HG02943 (cell line): ENCODE data around the gene ZNF697.
"Not testable (repeated sequence)": the region's sequence is repeated elsewhere in the genome, so short reads cannot be mapped to it uniquely, and the experiment has no call there.

Experiments
- ATAC-seq: cut with Tn5 transposase; IDR thresholded peaks from one replicate; pipeline ENCODE4 v1.9.1; 2021; ENCODE audit warnings: mild to moderate bottlenecking, low read depth, moderate library complexity; ENCODE audit not compliant: unreplicated experiment

ZNF697 gene

DNA sequence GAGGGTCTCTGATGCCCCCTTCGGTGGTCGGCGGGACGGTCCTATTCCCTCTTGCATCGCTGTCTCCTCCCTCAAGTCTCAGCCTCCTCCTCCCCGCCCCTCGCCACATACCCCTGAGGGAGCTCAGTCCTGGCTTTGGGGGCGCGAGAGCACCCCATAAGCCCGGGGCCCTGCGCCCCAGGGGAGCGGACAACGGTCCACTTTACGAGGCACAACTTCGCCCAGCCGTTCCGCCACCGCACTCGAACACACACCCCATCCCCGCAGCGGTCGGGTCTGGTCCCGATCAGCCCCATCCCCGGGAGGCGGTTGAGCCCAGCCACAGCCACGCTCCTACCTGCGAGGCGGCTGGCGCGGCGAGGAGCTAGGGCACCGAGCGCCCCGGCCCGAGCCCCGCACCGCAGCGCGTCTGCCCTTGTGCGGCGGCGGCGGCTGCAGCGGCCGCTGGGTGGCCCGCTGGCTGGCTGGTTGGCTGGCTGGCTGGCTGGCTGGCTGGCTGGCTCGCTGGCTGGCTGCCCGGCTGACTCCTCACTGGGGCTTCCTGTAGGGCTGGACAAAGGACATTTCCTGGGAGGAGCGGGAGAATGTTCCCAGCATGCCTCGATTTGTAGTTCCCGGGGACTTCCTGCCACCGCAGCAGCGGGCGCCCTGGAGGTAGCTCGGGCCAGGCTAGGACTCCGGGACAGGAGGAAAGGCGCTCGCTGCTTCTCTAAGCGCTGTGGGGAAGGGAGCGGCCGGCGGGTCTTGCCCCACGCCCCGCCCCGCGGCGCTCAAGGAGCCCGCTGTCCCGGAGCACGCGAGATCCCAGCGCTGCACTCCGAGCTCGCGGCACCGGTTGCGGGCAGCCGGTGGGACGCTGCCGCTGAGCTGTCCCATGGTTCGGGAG, at the start of gene ZNF697:
Gene ZNF697, minus strand, starts transcription at position 533 of the 886 bp plus-strand sequence. CDS start 22,166 bp downstream, outside the sequence.
- ATAC-seq: peak; percentile 67

DNA sequence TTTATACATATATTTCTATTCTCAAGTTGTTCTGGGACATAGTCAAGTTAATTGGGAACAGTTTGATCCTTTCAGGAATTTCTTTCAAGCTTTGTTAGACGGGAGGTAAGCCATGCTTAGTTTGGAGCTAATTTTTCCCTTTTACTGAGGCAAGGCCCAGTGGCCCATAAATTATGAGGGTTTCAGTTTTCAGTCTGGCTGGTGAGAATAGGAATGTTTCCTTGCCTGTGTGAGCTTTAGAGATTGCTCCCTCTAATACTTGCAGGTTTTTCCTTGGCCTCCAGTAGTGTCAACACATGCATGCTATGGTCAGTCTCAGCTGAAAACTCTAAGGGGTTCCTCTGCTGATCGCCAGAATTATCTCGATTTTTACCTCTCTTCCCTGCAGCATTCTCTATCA, 49.5 kb upstream of the ZNF697 start:
- ATAC-seq: no peak

DNA sequence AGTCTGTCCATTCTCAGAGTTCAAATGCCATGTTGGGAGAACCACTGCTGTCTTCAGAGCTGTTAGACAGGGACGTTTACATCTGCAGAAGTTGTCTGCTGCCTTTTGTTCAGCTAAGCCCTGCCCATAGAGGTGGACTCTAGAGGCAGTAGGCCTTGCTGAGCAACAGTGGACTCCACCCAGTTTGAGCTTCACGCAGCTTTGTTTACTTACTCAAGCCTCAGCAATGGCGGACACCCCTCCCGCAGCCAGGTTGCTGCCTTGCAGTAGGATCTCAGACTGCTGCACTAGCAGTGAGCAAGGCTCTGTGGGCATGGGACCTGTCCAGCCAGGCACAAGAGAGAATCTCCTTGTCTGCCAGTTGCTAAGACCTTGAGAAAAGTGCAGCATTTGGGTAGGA, 48.8 kb upstream of the ZNF697 start:
- not testable (repeated sequence) for ATAC-seq

DNA sequence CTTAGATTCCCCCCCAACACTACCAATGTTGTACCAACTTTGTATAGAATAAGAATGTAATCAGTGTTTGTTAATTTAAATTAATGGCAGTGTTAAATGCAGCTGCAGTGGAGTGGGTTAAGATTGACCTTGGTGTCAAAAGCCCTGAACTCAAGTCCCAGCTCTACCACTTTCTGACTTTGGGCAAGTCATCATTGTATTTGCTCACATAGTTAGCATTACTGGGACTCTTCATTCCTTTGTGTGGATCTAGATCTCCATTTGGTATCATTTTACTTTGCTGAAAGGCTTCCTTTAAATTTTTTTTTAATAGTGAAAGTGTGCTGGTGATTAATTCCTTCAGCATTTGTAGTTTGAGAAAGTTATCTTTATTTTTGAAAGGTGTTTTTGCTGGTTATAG, 41.4 kb upstream of the ZNF697 start:
- ATAC-seq: no peak

DNA sequence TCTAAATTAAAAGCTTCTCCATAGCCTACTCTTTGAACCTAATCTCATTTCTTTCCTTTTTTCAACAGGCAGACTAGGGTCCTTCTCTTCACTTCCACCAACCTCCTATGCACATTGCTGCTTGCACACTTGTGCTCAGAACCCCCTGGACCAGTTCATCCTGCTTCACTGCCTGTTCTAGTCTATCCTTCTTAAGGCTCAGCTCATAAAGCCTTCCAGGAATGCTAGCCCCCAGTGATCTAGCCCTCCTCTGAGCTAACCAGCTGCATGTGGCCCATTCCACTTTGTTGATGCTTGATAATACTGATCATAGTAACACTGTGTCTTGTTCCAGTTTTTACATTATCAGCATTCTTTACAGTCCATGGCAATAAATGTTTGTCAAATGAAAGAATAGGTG, 40.7 kb upstream of the ZNF697 start:
- no peak for ATAC-seq

DNA sequence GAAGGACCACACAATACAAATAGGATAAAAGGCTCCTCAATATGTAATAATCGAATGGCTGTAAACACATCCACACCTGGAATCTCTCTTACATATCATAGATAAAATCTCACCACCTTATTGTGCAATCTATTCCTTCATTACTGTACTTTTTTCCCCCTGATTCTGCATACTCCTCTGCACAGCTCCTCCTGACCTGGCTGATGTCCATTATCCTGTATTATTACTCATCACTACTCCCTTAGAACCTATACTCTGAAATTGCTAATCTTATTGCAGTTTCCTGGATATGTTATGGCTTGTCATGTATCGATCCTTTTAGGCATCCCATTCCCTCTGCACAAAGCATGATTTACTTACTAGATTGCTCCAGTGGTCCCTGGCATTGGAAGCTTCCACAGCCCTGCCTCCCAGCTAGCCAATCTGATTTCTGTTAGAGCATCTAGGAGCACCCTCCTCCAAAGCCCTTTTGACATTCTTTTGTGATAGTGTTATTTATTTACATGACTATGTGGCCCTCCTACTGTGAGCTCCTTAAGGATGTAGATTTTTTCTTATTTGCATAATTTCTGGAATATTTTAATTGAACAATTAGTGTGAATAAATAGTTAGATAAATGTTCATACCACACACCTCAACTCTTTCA, 39.5 kb upstream of the ZNF697 start:
- no peak for ATAC-seq

DNA sequence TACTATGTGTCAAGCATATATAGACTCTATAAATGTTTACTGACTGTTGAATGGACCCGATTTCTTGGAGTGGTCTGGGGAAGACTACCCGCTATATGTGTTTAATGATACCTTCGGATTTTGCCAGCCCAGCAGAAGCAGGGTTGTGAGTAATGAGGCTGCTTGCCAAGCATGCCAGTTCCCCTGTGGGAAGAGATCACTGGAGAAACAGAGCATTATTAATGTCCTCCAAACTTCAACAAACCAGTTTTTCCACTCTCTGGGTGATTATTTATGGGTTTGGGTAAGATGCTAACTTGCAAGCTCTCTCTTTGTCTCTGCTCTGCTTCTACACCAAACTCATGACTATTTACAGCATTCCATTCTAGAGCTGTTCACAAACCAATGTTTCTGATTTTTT, 38.6 kb upstream of the ZNF697 start:
- ATAC-seq: no peak

DNA sequence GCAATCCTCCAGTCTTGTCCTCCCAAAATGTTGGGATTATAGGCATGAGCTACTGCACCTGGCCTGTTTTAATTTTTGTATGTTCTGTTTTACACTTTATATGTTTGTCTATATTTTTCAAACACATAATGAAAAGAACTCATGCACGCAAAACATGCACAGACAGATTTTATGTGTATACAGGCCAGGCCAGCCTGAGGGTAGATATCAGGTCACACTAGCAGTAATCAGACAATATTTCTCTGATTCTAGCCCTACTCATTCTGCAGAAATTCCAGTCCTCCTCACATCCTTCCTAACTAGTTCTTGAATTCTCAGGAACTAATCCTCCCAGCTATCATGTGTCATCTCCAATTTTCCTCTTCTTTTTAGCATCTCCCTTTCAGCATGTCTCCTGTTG, 35.8 kb upstream of the ZNF697 start:
- ATAC-seq: no peak

DNA sequence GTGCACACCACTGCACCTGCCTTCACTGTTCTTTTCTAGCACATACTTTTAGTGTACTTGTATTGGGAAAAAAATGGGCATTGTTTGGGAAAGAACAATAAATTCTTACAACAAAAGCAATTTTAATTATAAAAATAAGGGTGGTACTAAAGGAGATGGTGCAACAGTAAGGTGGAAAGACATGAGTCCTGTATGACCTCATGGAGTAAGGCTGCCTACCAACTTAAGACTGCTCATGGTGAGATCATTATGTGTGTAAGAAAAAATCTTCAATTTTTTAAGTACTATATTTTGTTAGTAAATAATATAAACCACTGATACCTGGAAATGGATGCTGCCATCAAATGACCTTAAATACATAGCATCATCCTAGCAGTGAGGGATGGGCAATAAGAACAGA, 34.1 kb upstream of the ZNF697 start:
- no peak for ATAC-seq

DNA sequence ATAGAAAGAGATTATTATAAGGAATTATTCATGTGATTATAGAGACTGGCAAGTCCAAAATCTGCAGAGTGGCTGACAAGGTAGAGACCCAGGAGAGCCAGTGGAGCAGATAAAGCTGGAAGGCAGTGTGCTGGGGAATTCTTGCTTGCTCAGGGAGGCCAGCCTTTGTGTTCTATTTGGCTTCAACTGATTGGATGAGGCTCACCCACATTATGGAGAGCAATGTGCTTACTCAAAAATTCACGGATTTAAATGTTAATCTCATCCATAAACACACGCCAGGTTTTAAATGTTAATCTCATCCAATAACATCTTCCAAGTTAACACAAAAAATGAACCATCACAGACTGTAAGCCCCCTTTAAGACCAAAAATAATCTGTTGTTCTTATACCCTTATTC, 33.5 kb upstream of the ZNF697 start:
- ATAC-seq: no peak

DNA sequence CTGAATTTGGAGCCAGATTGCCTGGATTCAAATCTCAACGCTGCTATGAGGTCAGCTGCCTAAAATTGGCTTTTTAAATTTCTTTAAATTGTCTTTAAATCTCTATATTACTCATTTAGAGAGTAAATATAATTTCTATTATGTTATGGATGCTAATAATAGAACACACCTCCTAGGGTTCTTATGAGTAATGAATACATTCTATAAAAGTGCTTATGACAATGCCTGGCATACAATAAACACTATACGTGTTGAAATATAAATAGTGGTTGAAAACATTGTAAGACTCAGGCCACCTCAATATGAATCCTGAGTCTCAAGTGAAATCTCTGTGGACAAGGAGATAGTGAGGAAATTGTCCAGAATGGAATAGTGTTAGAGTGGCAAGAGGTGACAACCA, 32.7 kb upstream of the ZNF697 start:
- ATAC-seq: no peak

DNA sequence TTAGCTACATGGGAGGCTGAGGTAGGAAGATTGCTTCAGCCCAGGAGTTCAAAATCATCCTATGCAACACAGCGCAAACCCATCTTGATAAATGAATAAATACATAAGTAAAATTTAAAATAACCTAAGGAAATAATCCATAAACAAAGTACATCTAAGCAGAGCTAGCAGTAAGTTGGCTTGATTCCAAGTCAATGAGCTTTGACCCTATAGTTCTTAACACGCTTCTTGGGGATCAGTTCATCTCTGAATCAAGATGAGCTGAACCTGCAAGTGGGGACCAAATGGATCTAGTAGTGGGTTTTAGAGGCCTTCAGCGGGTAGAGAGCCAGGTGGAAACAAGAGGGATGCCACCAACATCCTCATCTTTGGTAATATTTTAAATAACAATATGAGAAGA, 32.1 kb upstream of the ZNF697 start:
- no peak for ATAC-seq

DNA sequence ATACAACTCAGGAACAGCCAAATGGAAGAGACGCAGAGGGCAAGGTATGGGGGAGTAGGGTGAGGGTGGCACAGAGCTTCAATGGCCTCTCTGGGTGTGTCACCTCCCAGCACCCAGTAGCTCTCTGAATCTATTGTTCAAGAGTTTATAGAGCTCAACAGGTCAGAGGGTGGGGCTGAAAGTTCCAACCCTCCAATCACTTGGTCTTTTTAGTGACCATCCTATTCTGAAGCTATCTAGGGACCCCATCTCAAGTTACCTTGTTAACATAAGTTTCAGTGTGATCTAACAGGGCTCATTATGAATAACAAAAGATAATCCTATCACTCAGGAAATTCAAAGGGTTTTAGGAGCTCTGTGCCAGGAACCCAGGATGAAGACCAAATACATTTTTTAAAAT, 31.2 kb upstream of the ZNF697 start:
- no peak for ATAC-seq

DNA sequence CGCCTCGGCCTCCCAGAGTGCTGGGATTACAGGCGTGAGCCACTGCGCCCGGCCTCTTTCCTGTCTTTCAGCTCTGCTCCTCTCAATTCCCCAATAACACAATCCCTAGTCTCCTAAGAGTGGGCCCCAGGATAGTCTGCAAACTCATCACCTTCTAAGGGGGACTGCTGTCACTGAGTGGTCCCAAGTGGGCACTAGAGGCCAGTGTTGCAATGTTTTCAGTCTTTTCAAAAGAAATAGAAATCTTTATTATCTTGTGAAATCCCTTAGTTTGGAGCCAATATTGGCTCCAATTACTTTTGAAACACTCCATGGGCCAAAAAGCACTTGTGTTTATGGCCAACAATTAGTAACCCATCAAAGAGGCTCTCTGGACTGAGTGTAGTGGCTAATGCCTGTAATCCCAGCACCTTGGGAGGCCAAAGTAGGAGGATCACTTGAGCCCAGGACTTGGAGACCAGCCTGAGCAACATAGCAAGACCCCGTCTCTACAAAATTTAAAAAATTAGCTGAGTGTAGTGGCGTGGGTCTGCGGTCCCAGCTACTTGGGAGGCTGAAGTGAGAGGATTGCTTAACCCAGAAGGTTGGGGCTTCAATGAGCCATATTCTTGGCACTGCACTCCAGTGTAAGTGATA, 28.6 kb upstream of the ZNF697 start:
- ATAC-seq: no peak

DNA sequence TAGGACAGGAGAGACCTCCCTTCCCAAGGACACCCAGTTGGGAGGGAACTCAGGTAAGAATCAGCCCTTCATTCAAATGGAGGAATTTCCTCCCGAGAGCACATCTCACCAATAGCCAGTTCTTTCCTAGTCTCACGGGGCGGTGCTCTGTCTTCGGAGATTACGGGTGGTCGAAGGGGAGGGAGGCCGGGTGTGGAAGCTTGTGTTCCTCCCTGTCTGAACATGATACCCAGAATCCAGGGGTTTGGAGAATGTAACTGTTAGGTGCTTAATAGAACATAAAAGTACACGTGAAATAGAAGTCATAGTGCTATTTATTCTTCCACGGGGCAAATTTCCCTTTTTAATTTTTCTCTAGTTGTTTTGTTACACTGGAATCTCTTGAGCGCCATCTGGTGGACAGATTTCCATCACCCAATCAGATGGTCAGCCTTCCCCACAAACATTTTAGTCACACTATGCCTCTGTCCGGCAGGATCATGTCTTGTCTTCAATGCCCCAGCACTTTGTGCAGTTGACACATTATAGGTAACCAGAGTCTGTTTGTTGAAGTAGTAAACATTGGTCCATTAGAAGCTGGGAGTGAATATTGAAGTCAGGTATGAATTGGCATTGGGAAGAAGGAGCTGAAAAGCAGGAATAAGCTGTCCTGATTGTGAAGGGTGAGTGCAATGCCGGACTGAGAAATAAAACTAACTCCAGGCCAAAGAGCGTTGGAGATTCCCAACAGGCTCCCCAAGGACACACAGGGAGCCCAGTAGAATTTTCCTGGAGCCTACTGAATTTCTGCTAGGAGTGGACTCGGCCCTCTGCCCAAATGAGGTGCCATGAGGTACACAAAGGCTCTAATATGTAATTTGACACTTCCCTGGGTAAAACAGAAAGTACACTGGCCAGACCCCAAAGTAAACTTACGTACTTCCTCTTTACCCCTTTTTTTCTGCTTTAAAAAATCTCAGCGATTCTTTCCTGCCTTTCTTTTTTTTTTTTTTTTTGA, 27.6 kb upstream of the ZNF697 start:
- no peak for ATAC-seq

DNA sequence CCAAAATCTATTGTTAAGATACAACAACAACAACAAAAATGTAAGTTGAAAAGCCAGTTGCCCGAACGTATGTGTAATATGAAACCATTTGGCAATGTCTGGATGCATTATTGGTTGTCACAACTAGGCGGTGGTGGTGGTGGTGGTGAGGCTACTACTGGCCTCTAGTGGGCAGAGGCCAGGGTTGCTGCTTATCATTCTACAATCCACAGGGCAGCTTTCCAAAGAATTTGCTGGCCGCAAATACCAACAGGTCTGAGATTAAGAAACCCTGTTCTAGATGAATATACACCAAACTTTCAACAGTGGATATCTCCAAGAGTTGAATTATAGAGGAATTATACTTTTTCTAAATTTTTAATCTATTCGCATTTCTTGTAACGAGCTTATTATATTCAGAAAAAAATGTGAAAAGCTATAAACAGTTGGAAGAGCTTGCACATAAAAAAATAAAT, 26.8 kb upstream of the ZNF697 start:
- peak; percentile 64 for ATAC-seq

DNA sequence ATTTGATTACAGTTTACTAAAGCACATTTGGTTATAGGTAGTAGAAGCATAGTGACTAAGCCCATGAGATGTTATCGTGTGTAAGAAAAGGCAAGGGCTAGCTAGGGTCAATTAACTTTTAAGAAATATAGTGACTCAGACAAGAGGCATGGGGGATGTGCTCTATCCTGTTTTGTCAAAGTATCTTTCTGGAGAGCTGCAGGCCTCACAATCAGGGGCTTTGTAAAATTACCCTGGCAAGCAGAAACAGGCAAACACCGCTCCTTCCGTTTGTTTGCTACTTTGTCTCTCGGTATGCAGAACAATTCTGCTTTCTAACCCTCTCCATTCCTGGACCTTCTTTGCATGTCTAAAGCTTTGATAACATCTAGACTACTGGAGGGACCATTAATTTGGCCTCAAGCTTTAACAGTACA, 26.1 kb upstream of the ZNF697 start:
- no peak for ATAC-seq

DNA sequence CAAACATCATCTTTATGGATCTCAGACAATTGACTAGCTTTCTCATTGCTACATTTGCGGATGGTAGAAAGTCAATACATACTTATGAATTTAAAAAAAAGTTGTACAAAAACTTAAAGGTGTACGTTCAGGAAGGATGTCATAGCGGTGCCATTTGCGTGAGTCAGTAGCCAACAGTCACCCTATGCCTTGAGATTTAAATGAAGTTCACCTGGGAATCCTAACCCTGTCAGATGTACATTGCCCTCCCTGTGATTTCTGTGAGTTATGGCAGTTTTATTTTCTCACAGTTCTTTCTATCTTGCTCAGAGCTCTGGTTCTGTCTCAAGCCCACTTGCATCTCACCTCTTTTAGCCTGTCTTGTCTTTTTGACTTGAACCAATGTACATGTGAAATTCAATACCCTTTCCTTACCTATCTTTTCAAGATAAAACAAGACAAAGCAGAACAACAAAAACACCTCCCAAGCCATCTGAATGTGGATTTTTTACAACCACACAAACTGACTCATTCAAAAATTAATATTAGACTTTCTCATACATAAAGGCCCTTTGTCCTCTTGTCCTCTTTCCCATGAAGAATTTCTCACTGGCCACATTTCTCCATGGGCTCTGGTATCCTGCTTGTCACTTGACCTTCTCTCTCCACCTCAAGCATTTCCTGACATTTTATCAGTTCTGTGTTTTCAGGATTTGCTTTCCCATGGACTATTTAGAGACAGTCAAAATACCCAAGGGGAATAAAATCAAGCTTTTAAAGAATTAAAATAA, 25.3 kb upstream of the ZNF697 start:
- no peak for ATAC-seq

DNA sequence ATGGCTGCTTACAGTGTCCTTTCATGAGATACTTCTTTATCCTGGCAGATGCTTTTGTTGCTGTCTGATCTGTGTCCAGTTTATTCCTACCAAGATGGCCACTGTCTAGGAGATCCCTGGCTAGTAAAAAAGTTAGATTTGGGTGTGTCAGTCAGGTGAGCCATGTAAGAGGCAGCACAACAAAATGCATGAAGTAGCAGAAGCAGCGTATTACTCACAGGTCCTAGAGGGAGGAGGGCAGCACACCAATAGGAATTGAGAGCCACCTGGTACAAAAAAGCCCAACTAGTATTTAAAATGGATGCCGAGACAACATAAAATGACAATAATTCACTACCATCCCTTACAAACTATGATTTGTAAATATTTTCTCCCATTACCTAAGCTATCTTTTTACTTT, 22.8 kb upstream of the ZNF697 start:
- no peak for ATAC-seq

DNA sequence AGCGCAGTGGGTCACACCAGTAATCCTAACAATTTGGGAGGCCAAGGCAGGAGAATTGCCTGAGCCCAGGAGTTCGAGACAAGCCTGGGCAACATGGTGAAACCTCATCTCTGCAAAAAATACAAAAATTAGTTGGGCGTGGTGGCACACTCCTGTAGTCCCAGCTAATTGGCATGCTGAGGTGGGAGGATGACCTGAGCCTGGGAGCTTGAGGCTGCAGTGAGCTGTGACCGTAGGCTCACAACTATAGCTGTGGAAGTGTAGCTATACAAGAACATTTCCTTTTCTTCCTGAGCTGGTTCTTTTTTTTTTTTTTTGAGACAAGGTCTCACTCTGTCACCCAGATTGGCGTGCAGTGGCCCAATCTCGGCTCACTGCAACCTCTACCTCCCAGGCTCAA, 19.1 kb upstream of the ZNF697 start:
- ATAC-seq: no peak
